ENCODE results near the gene TMEM52B.

TMEM52B gene

DNA sequence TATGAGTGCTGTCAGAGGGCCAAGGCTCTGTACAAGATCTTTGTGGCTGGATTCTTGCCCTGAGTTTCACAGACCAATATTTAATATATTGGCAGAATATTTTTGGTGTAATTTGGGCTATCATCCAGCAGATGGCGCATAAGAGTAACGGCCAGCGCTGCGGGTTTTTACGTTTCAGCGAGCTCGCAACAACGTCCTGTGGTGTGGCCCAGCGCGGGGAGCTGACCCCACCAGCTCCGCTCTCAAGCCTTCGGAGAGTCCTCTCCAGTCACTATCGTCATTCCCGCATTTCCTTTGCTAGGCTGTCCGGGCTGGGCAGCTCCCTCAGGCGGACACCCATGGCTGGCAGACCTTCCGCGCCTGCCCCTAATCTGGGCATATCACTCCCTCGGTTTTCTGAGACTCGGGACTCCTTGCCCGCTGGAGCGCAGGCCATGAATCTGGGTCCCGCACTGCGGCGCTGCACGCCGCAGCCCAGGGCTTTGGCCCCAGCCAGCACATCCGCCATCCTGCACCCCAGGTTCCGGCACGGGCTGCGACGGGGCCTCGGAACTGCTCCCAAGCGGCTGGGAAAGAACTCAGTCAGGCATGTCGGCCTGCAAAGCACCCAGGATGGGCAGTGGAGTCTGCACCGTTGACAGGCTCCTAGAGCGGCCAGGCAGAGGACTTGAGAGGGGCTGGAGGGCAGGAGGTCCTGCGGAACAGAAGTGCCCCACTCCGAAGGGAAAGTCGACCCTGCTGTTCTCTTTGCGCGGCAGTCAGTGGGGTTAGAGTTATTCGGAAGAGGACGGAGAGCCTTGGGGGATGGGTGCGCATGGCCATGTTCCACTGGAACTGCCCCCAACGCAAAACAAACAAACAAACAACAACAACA is 25.3 kb upstream of the TMEM52B start:
- no peaks in the 10 kb centered on the region for H3K27me3 ChIP-seq (ENCODE audit: control insufficient read depth, insufficient read depth, low read length)
- H3K4me3 ChIP-seq (ENCODE audit: low read depth, low read length) = peak overlapping the region; percentile 53
- no peaks in the 10 kb centered on the region for H3K9me3 ChIP-seq (ENCODE audit: control insufficient read depth, insufficient read depth, low read length)
- H3K9ac ChIP-seq (ENCODE audit: low read depth, low read length) = peak overlapping the region; percentile 67
- no peaks in the 10 kb centered on the region for H3K36me3 ChIP-seq (ENCODE audit: control insufficient read depth, insufficient read depth, low read length)
- H3K27ac ChIP-seq (ENCODE audit: low read depth, low read length) = peak overlapping the region; percentile 33
- H3K4me1 ChIP-seq (ENCODE audit: control insufficient read depth, insufficient read depth, low read length) = peaks cover 5% of the 10 kb centered on the region; the same call in 1 of the 2 replicates

DNA sequence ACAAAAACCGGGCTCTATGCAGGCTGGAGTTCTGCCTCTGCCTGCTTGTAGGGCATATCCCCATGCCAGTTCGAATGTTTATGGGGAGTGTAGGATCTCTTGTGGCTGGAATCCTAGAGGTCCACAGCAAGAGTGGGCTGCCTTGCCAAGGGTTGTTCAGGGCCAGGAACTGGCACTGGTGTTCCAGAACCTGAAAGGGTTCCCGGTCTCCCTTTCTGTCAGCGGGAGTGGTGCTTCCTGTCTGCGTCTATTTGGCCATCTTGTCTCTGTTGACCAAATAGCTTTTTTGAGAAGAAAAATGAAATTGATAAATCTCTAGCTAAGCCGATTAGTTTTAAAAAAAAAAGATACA is 24.7 kb upstream of the TMEM52B start:
- H3K4me1 ChIP-seq (ENCODE audit: control insufficient read depth, insufficient read depth, low read length) = peaks cover 5% of the 10 kb centered on the region; the same call in 1 of the 2 replicates
- H3K27ac ChIP-seq (ENCODE audit: low read depth, low read length) = no peak overlapping the region
- H3K27me3 ChIP-seq (ENCODE audit: control insufficient read depth, insufficient read depth, low read length) = no peaks in the 10 kb centered on the region
- peak overlapping the region; percentile 53 for H3K4me3 ChIP-seq (ENCODE audit: low read depth, low read length)
- H3K9ac ChIP-seq (ENCODE audit: low read depth, low read length) = peak overlapping the region; percentile 67
- H3K9me3 ChIP-seq (ENCODE audit: control insufficient read depth, insufficient read depth, low read length) = no peaks in the 10 kb centered on the region
- H3K36me3 ChIP-seq (ENCODE audit: control insufficient read depth, insufficient read depth, low read length) = no peaks in the 10 kb centered on the region

DNA sequence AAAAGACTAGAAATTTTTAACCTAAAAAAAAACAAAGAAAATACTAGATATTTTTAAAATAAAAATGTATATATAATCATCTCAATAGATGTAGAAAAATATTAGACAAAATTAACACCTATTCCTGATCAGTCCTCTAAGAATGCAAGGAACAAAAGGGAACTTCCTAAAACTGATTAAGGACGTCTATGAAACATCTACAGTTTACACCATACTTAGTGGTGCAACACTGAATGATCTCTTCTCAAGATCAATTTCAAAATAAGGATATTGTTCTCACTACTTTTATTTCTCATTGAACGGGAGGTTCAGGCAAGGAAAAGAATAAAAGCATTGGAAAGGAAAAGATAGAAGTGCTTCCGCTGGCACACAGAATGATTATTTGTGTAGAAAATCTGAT is 22.9 kb upstream of the TMEM52B start:
- Histone ChIP-seq H3K4me1 (ENCODE audit: control insufficient read depth, insufficient read depth, low read length) (peaks cover 5% of the 10 kb centered on the region; the same call in 1 of the 2 replicates), H3K9me3 (ENCODE audit: control insufficient read depth, insufficient read depth, low read length) (no peaks in the 10 kb centered on the region), H3K27me3 (ENCODE audit: control insufficient read depth, insufficient read depth, low read length) (no peaks in the 10 kb centered on the region), H3K27ac (ENCODE audit: low read depth, low read length) (no peak overlapping the region), H3K9ac (ENCODE audit: low read depth, low read length) (no peak overlapping the region), H3K4me3 (ENCODE audit: low read depth, low read length) (no peak overlapping the region), H3K36me3 (ENCODE audit: control insufficient read depth, insufficient read depth, low read length) (no peaks in the 10 kb centered on the region)

DNA sequence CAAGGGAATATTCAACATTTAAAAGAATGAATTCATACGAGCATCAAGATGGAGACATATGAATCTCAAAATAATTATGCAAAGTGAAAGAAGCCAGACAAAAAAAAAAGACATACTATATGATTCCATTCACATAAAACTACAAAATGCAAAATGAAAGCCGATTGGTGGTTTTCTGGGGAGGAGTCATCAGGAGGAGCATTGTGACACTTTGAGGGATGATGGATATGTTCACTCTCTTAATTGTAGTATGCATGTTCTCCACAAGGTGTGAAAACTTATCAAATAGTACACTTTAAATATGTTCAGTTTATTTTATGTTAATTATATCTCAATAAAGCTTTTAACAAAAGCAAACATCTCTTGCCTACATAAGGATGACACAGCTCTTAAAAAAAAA is 20.4 kb upstream of the TMEM52B start:
- Histone ChIP-seq H3K27me3 (ENCODE audit: control insufficient read depth, insufficient read depth, low read length) (no peaks in the 10 kb centered on the region), H3K9me3 (ENCODE audit: control insufficient read depth, insufficient read depth, low read length) (no peaks in the 10 kb centered on the region), H3K4me3 (ENCODE audit: low read depth, low read length) (no peak overlapping the region), H3K27ac (ENCODE audit: low read depth, low read length) (no peak overlapping the region), H3K36me3 (ENCODE audit: control insufficient read depth, insufficient read depth, low read length) (no peaks in the 10 kb centered on the region), H3K4me1 (ENCODE audit: control insufficient read depth, insufficient read depth, low read length) (peaks cover 5% of the 10 kb centered on the region; the same call in 1 of the 2 replicates), H3K9ac (ENCODE audit: low read depth, low read length) (no peak overlapping the region)

DNA sequence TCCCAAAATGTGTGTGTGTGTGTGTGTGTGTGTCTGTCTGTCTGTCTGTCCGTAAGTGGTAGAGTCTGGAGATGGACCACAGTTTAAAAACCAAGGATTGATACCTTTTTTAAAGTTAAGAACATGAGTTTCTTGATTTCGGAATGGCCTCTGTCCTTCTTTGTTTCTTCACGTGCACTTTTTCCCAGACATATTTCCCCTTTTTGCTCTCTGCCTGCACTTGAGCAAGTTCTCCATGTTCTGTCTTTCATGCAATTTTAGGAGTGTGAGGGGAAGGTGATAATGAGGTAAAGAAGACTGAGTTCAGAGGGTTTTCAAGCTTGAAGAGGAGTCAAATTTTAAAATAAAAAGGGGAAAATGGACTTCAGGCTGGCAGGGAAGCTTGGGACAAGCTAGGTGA is 19.6 kb upstream of the TMEM52B start:
- H3K27ac ChIP-seq (ENCODE audit: low read depth, low read length) = no peak overlapping the region
- no peak overlapping the region for H3K9ac ChIP-seq (ENCODE audit: low read depth, low read length)
- H3K4me1 ChIP-seq (ENCODE audit: control insufficient read depth, insufficient read depth, low read length) = peaks cover under 1% of the 10 kb centered on the region; the same call in 1 of the 2 replicates
- no peaks in the 10 kb centered on the region for H3K36me3 ChIP-seq (ENCODE audit: control insufficient read depth, insufficient read depth, low read length)
- no peak overlapping the region for H3K4me3 ChIP-seq (ENCODE audit: low read depth, low read length)
- H3K27me3 ChIP-seq (ENCODE audit: control insufficient read depth, insufficient read depth, low read length) = no peaks in the 10 kb centered on the region
- no peaks in the 10 kb centered on the region for H3K9me3 ChIP-seq (ENCODE audit: control insufficient read depth, insufficient read depth, low read length)

DNA sequence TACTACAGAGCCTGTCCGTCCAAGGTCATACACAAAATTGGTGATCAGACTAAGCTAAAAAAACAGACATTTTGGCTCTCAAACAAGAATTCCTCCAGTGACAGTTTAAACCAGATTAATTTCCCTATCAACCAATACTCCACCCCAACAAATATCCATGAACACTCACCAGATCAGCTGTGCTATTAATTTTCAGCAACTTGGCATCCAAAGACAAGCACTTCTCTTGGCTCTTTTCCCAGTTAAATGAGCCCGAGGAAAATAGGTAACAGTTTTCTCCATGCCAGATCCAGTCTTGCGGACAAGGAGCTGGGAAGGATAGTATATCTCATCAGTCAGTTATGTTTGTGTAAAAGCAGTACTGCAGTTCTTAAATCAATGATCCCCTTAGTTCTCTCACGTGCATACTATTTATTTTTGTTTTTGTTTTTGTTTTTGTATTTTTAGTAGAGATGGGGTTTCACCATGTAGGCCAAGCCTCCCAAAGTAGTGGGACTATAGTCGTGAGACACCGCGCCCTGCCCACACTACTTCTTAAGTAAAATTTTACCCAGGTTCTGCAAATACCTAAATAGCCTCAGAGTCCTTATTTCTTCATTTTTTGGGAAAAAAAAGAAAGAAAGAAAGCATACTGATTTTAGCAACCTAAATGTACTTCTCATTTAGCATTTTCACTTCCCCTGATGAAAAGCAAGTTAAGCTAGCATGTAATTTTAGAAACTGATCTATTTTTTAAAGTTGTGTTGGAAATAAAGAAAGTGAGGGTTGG is 18.0 kb upstream of the TMEM52B start:
- H3K4me1 ChIP-seq (ENCODE audit: control insufficient read depth, insufficient read depth, low read length) = no peaks in the 10 kb centered on the region
- no peaks in the 10 kb centered on the region for H3K36me3 ChIP-seq (ENCODE audit: control insufficient read depth, insufficient read depth, low read length)
- H3K27me3 ChIP-seq (ENCODE audit: control insufficient read depth, insufficient read depth, low read length) = no peaks in the 10 kb centered on the region
- H3K9me3 ChIP-seq (ENCODE audit: control insufficient read depth, insufficient read depth, low read length) = no peaks in the 10 kb centered on the region
- H3K4me3 ChIP-seq (ENCODE audit: low read depth, low read length) = no peak overlapping the region
- no peak overlapping the region for H3K9ac ChIP-seq (ENCODE audit: low read depth, low read length)
- no peak overlapping the region for H3K27ac ChIP-seq (ENCODE audit: low read depth, low read length)

DNA sequence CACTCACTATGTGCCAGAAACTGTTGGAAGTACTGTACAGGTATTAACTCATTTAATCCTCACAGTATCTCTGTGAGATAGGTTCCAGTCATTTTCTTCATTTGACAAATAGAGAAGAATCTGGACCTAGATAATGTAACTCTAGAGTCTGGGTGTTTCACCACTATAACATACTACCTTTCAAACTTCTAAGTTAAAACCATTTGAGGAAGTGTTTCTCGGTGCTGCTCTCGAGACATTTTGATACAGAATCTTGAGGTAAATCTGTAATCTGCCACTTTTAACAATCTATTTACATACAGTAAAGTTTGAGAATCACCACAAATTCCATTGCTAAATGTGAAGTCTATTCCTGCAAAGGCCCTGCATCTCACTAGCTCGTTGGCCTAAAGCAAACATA is 15.7 kb upstream of the TMEM52B start:
- Histone ChIP-seq H3K27me3 (ENCODE audit: control insufficient read depth, insufficient read depth, low read length) (no peaks in the 10 kb centered on the region), H3K9ac (ENCODE audit: low read depth, low read length) (no peak overlapping the region)

DNA sequence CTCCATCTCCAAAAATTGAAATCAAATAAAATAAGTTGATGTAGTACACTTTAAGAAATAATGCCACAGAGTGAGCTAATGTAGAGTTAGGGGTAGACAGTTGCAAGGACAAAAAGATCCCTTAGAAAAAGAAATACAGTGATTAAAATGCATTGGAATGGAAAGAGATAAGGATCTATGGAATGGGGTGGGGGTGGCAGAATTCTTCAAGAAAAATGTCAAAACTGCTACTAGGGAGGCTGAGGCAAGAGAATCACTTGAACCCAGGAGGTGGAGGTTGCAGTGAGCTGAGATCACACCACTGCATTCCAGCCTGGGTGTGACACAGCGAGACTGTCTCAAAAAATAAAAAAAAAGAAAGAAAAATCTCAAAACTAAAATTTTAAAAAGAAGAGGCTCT is 13.4 kb upstream of the TMEM52B start:
- Histone ChIP-seq H3K9me3 (ENCODE audit: control insufficient read depth, insufficient read depth, low read length) (no peaks in the 10 kb centered on the region), H3K4me3 (ENCODE audit: low read depth, low read length) (no peak overlapping the region), H3K9ac (ENCODE audit: low read depth, low read length) (no peak overlapping the region), H3K4me1 (ENCODE audit: control insufficient read depth, insufficient read depth, low read length) (no peaks in the 10 kb centered on the region), H3K27me3 (ENCODE audit: control insufficient read depth, insufficient read depth, low read length) (no peaks in the 10 kb centered on the region), H3K36me3 (ENCODE audit: control insufficient read depth, insufficient read depth, low read length) (no peaks in the 10 kb centered on the region), H3K27ac (ENCODE audit: low read depth, low read length) (no peak overlapping the region)

More for the DNA sequence above, 15.7 kb upstream of the TMEM52B start:
- H3K4me3 ChIP-seq (ENCODE audit: low read depth, low read length) = no peak overlapping the region
- no peaks in the 10 kb centered on the region for H3K4me1 ChIP-seq (ENCODE audit: control insufficient read depth, insufficient read depth, low read length)
- H3K27ac ChIP-seq (ENCODE audit: low read depth, low read length) = no peak overlapping the region
- no peaks in the 10 kb centered on the region for H3K9me3 ChIP-seq (ENCODE audit: control insufficient read depth, insufficient read depth, low read length)
- no peaks in the 10 kb centered on the region for H3K36me3 ChIP-seq (ENCODE audit: control insufficient read depth, insufficient read depth, low read length)

DNA sequence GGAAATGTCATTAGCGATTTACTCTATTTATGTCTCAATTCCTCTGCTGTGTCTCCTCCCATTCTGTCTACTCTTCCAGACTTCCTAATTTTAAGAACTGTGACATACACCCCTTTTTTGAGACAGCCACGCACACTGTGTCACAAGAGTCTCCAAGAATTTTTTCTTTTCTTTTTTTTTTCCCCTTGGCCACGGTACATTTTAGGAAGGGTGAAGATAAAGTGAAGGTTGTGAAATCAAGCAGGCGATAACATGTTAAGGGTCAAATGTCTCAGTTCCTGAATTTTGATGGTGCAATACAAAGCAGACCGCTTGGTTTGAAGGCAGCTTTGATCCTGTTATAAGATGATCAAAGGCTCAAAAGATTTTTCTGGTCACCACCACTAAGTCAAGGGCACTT is 11.2 kb upstream of the TMEM52B start:
- Histone ChIP-seq H3K27ac (ENCODE audit: low read depth, low read length) (no peak overlapping the region), H3K4me1 (ENCODE audit: control insufficient read depth, insufficient read depth, low read length) (no peaks in the 10 kb centered on the region), H3K9me3 (ENCODE audit: control insufficient read depth, insufficient read depth, low read length) (no peaks in the 10 kb centered on the region), H3K9ac (ENCODE audit: low read depth, low read length) (no peak overlapping the region), H3K4me3 (ENCODE audit: low read depth, low read length) (no peak overlapping the region), H3K27me3 (ENCODE audit: control insufficient read depth, insufficient read depth, low read length) (no peaks in the 10 kb centered on the region), H3K36me3 (ENCODE audit: control insufficient read depth, insufficient read depth, low read length) (no peaks in the 10 kb centered on the region)

DNA sequence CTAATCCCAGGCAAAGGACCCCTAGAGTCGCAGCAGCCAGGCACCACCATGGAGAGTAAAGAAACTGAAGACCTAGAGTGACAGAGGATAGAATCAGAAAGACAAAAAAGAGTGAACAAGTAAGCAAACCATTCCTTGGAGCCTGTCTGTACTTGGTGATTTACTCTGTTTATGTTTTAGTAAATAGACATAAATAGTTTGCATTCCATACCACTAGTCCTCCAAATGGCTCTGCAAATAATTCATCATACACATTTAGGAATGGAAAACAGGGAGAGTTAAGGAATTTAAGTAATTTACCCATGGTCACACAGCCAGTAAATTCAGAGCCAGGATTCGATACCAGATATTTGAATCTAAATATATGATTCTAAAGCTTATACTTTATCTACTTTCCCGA is 9.7 kb upstream of the TMEM52B start:
- no peak overlapping the region for H3K27ac ChIP-seq (ENCODE audit: low read depth, low read length)
- H3K9me3 ChIP-seq (ENCODE audit: control insufficient read depth, insufficient read depth, low read length) = no peaks in the 10 kb centered on the region
- H3K36me3 ChIP-seq (ENCODE audit: control insufficient read depth, insufficient read depth, low read length) = no peaks in the 10 kb centered on the region
- H3K9ac ChIP-seq (ENCODE audit: low read depth, low read length) = no peak overlapping the region
- H3K4me1 ChIP-seq (ENCODE audit: control insufficient read depth, insufficient read depth, low read length) = no peaks in the 10 kb centered on the region
- no peak overlapping the region for H3K4me3 ChIP-seq (ENCODE audit: low read depth, low read length)
- H3K27me3 ChIP-seq (ENCODE audit: control insufficient read depth, insufficient read depth, low read length) = no peaks in the 10 kb centered on the region

DNA sequence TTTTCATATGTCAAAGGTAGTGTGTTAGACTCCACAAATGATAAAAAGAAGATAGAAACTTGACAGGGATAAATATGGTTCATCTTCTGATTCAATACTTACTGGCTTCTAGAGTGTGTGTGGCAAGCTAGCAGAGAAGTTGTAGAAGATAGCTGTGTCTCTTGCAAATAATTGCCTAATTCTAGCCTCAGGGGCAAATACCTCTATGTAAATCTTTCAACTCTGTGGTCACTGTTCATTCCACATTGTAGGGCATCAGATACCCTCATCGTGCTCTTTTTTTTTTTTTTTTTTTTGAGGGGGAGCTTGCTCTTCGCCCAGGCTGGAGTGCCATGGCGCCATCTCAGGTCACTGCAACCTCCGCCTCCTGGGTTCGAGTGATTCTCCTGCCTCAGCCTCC is 8.6 kb upstream of the TMEM52B start:
- H3K9me3 ChIP-seq (ENCODE audit: control insufficient read depth, insufficient read depth, low read length) = no peaks in the 10 kb centered on the region
- no peaks in the 10 kb centered on the region for H3K27me3 ChIP-seq (ENCODE audit: control insufficient read depth, insufficient read depth, low read length)
- H3K27ac ChIP-seq (ENCODE audit: low read depth, low read length) = no peak overlapping the region
- no peaks in the 10 kb centered on the region for H3K36me3 ChIP-seq (ENCODE audit: control insufficient read depth, insufficient read depth, low read length)
- H3K4me3 ChIP-seq (ENCODE audit: low read depth, low read length) = no peak overlapping the region
- H3K4me1 ChIP-seq (ENCODE audit: control insufficient read depth, insufficient read depth, low read length) = no peaks in the 10 kb centered on the region
- no peak overlapping the region for H3K9ac ChIP-seq (ENCODE audit: low read depth, low read length)
